ENCODE results near the gene HTT.

DNA sequence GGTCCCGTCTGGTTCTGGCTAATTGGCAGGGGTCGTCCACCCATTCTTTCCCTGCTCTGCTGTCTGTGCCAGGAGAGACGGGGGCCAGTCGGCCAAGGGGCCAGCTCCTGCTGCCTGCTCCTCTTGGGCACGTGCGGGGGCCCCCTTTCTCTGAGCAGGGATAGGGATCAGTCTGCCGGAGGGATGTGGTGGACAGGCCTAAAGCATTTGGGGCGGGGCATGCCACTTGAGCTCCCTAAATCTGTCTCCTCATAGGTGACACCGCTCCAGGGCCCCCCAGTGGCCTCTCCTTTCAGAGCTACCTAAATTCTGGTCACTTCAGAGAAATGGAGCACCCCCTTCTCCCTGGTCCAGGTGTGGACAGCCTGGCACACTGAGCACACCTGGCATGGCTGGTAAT, 170.3 kb downstream of the HTT start:
- TF ChIP-seq CTCF (IDR thresholded peaks at IDR 0.05; ENCODE audit: insufficient read depth, low read depth, low read length) (no peak), EZH2 (IDR thresholded peaks at IDR 0.05; ENCODE audit: insufficient read depth, low read length) (no peak)

Measured in astrocyte (in vitro differentiated cells and primary cell).